PFSK-1 (cell line): ENCODE results near the gene CCNDBP1.

Experiments used
- POLR2AphosphoS5 ChIP-seq: IDR thresholded peaks from 2 replicates; pipeline ENCODE4 v1.6.1; 2012; ENCODE audit warnings: low read depth, mild to moderate bottlenecking, control low read depth, low read length, moderate library complexity
- REST ChIP-seq, 2 experiments: IDR thresholded peaks; 2 replicates each; pipeline versions ENCODE4 v1.6.1 to v1.8.0; 2011 to 2012; ENCODE audit warnings: low read depth in 2 of 2, low read length in 2 of 2, control low read depth in 1 of 2, inconsistent platforms in 1 of 2, mild to moderate bottlenecking in 1 of 2, moderate library complexity in 1 of 2; ENCODE audit not compliant: insufficient read depth in 1 of 2
- TAF1 ChIP-seq: IDR thresholded peaks from 2 replicates; pipeline ENCODE4 v1.6.1; 2012; ENCODE audit warnings: low read length, control low read depth, borderline replicate concordance; ENCODE audit not compliant: insufficient read depth

GRCh38 chr15:43144512-43144911 is 40.7 kb upstream of the CCNDBP1 start:
- TF ChIP-seq POLR2AphosphoS5 (no peak), TAF1 (no peak), REST (IDR thresholded peaks at IDR 0.05; ENCODE audit: insufficient read depth in 1 of 2, low read depth in 2 of 2, low read length in 2 of 2) (no peak)
